Measurements from ENCODE around the gene NME9.

The NME9 gene

DNA sequence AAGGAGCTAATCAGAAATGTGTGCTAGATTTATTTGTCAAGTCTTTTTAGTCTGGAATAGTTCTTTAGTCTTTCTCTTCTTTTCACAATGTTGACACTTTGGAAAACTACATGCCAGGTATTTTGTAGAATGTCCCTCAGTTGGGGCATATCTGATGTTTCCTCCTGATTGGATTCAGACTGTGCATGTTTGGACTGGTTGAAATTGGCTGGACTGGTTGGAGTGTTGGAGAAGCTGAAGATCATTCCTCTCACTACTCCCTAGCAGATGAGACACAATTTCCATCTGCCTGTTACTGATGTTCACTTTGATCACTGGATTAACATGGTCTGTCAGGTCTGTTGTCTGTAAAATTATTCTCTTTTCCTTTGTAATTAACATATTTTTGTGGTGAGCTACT is 3.7 kb downstream of the NME9 start:
- no peak overlapping the region for H3K4me3 ChIP-seq (ENCODE audit: low read depth, low read length)
- TF ChIP-seq, protein P1, sequence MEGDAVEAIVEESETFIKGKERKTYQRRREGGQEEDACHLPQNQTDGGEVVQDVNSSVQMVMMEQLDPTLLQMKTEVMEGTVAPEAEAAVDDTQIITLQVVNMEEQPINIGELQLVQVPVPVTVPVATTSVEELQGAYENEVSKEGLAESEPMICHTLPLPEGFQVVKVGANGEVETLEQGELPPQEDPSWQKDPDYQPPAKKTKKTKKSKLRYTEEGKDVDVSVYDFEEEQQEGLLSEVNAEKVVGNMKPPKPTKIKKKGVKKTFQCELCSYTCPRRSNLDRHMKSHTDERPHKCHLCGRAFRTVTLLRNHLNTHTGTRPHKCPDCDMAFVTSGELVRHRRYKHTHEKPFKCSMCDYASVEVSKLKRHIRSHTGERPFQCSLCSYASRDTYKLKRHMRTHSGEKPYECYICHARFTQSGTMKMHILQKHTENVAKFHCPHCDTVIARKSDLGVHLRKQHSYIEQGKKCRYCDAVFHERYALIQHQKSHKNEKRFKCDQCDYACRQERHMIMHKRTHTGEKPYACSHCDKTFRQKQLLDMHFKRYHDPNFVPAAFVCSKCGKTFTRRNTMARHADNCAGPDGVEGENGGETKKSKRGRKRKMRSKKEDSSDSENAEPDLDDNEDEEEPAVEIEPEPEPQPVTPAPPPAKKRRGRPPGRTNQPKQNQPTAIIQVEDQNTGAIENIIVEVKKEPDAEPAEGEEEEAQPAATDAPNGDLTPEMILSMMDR (IDR thresholded peaks at IDR 0.05; ENCODE audit: borderline replicate concordance, insufficient read depth, low read depth, low read length), result no peak

- TF ChIP-seq, protein P1 (IDR thresholded peaks at IDR 0.05; ENCODE audit: borderline replicate concordance, insufficient read depth, low read depth, low read length), result no peak
- no peak overlapping the region for H3K4me3 ChIP-seq (ENCODE audit: low read depth, low read length)
Measured at GRCh38 chr3:138323971-138324370, 5.7 kb downstream of the NME9 start.

- no peak overlapping the region for H3K4me3 ChIP-seq (ENCODE audit: low read depth, low read length)
- TF ChIP-seq, protein P1 (IDR thresholded peaks at IDR 0.05; ENCODE audit: borderline replicate concordance, insufficient read depth, low read depth, low read length), result no peak
Measured at GRCh38 chr3:138317687-138318086, 12.0 kb downstream of the NME9 start.

GRCh38 chr3:138314751-138315150 is 14.9 kb downstream of the NME9 start:
- TF ChIP-seq, protein P1 (IDR thresholded peaks at IDR 0.05; ENCODE audit: borderline replicate concordance, insufficient read depth, low read depth, low read length), result no peak
- H3K4me3 ChIP-seq (ENCODE audit: low read depth, low read length), result no peak overlapping the region

DNA sequence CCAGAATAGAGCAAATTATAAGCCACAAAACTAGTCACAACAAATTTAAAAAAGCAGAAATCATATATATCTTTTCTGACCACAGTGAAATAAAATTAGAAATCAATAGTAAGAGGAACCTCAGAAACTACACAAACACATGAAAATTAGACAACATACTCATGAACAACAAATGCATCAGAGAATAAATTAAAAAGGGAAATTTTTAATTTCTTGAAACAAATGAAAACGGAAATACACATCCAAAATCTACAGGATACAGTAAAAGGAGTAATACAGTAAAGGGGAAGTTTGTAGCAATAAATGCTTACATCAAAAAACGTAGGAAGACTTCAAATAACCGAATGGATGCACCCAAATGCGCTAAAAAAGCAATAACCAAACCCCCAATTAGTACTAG is 19.2 kb downstream of the NME9 start:
- H3K4me3 ChIP-seq (ENCODE audit: low read depth, low read length), result no peak overlapping the region
- TF ChIP-seq, protein P1 (IDR thresholded peaks at IDR 0.05; ENCODE audit: borderline replicate concordance, insufficient read depth, low read depth, low read length), result no peak

- H3K4me3 ChIP-seq (ENCODE audit: low read depth, low read length), result no peak overlapping the region
- TF ChIP-seq, protein P1 (IDR thresholded peaks at IDR 0.05; ENCODE audit: borderline replicate concordance, insufficient read depth, low read depth, low read length), result no peak
Measured at GRCh38 chr3:138308783-138309182, 20.9 kb downstream of the NME9 start.

GRCh38 chr3:138307899-138308298 is 21.8 kb downstream of the NME9 start:
- TF ChIP-seq, protein P1 (IDR thresholded peaks at IDR 0.05; ENCODE audit: borderline replicate concordance, insufficient read depth, low read depth, low read length), result no peak
- no peak overlapping the region for H3K4me3 ChIP-seq (ENCODE audit: low read depth, low read length)

Measured in GM12875 (cell line).